ENCODE data around the gene PPP2R2C. TPM values are rescaled to one million over a fixed set of nuclear protein-coding genes. Genes with fewer than 3 reads are reported as not detected.

The PPP2R2C gene
- total RNA-seq, 2 experiments from 2014 or later = not detected

GRCh38 chr4:6339818-6340445, 132.5 kb downstream of the PPP2R2C start:
- ChIA-PET CTCF (interaction anchor here (1.6 to 9.9 kb wide), 3 partner anchors 8 to 207 kb away, joined by 3 to 78 read pairs (median 14); no protein-coding TSS in a partner anchor), POLR2A (no interaction called here)
- no peaks in the 10 kb centered on the region for H3K36me3 Mint-ChIP-seq
- no peaks in the 10 kb centered on the region for H3K9me3 Mint-ChIP-seq
- peaks cover 17% of the 10 kb centered on the region for H3K4me1 Mint-ChIP-seq (ENCODE audit: low read depth)
- H3K4me3 Mint-ChIP-seq = no peak overlapping the region
- intact Hi-C loops (cut with micrococcal nuclease) = no loop called here
- no peak overlapping the region for H3K27ac Mint-ChIP-seq
- no peak for DNase-seq
- H3K27me3 Mint-ChIP-seq = peaks cover 19% of the 10 kb centered on the region

- H3K27ac Mint-ChIP-seq = no peak overlapping the region
- peaks cover 17% of the 10 kb centered on the region for H3K4me1 Mint-ChIP-seq (ENCODE audit: low read depth)
- no peaks in the 10 kb centered on the region for H3K9me3 Mint-ChIP-seq
- ChIA-PET CTCF (interaction anchor here (3.2 kb wide), 1 partner anchor 12 kb away, joined by 14 read pairs; no protein-coding TSS in a partner anchor), POLR2A (no interaction called here)
- H3K4me3 Mint-ChIP-seq = no peak overlapping the region
- intact Hi-C loops (cut with micrococcal nuclease) = no loop called here
- H3K36me3 Mint-ChIP-seq = no peaks in the 10 kb centered on the region
- H3K27me3 Mint-ChIP-seq = peaks cover 22% of the 10 kb centered on the region
- DNase-seq = no peak
Measured at GRCh38 chr4:6338951-6339817, 133.2 kb downstream of the PPP2R2C start.

- ChIA-PET CTCF (interaction anchor here (3.2 kb wide), 1 partner anchor 11 kb away, joined by 14 read pairs; no protein-coding TSS in a partner anchor), POLR2A (no interaction called here)
- peaks cover 25% of the 10 kb centered on the region for H3K27me3 Mint-ChIP-seq
- no peak overlapping the region for H3K27ac Mint-ChIP-seq
- H3K9me3 Mint-ChIP-seq = no peaks in the 10 kb centered on the region
- intact Hi-C loops (cut with micrococcal nuclease) = no loop called here
- no peak overlapping the region for H3K4me3 Mint-ChIP-seq
- H3K4me1 Mint-ChIP-seq (ENCODE audit: low read depth) = peaks cover 17% of the 10 kb centered on the region
- H3K36me3 Mint-ChIP-seq = no peaks in the 10 kb centered on the region
- peak; percentile 39 for DNase-seq
Measured at GRCh38 chr4:6338175-6338950, 134.1 kb downstream of the PPP2R2C start.

- Mint-ChIP-seq H3K4me1 (ENCODE audit: low read depth) (peaks cover 17% of the 10 kb centered on the region), H3K4me3 (no peak overlapping the region), H3K36me3 (no peaks in the 10 kb centered on the region), H3K27ac (no peak overlapping the region), H3K27me3 (peaks cover 29% of the 10 kb centered on the region), H3K9me3 (no peaks in the 10 kb centered on the region)
- intact Hi-C loops (cut with micrococcal nuclease) = no loop called here
- ChIA-PET POLR2A (no interaction called here), CTCF (interaction anchor here (3.2 kb wide), 1 partner anchor 10 kb away, joined by 14 read pairs; no protein-coding TSS in a partner anchor)
- no peak for DNase-seq
Measured at GRCh38 chr4:6337331-6337935, 135.0 kb downstream of the PPP2R2C start.

GRCh38 chr4:6336166-6336565, 136.2 kb downstream of the PPP2R2C start:
- no peak overlapping the region for H3K27ac Mint-ChIP-seq
- DNase-seq = no peak
- no peaks in the 10 kb centered on the region for H3K36me3 Mint-ChIP-seq
- peaks cover 17% of the 10 kb centered on the region for H3K4me1 Mint-ChIP-seq (ENCODE audit: low read depth)
- no peaks in the 10 kb centered on the region for H3K9me3 Mint-ChIP-seq
- ChIA-PET POLR2A (no interaction called here), CTCF (interaction anchor here (0.7 to 9.8 kb wide), 2 partner anchors 9 to 337 kb away, joined by 3 to 104 read pairs; no protein-coding TSS in a partner anchor)
- intact Hi-C loops (cut with micrococcal nuclease) = no loop called here
- peaks cover 31% of the 10 kb centered on the region for H3K27me3 Mint-ChIP-seq
- H3K4me3 Mint-ChIP-seq = no peak overlapping the region

- DNase-seq = no peak
- intact Hi-C loops (cut with micrococcal nuclease) = no loop called here
- H3K27ac Mint-ChIP-seq = no peak overlapping the region
- ChIA-PET CTCF (interaction anchor here (1.5 to 15.2 kb wide), 4 partner anchors 10 to 336 kb away, joined by 5 to 505 read pairs (median 91); no protein-coding TSS in a partner anchor), POLR2A (no interaction called here)
- peaks cover 17% of the 10 kb centered on the region for H3K4me1 Mint-ChIP-seq (ENCODE audit: low read depth)
- H3K4me3 Mint-ChIP-seq = no peak overlapping the region
- no peaks in the 10 kb centered on the region for H3K9me3 Mint-ChIP-seq
- no peaks in the 10 kb centered on the region for H3K36me3 Mint-ChIP-seq
- H3K27me3 Mint-ChIP-seq = peaks cover 31% of the 10 kb centered on the region
Measured at GRCh38 chr4:6335040-6335590, 137.3 kb downstream of the PPP2R2C start.

GRCh38 chr4:6334203-6334887, 138.1 kb downstream of the PPP2R2C start:
- POLR2A ChIA-PET = no interaction called here
- H3K36me3 Mint-ChIP-seq = no peaks in the 10 kb centered on the region
- peaks cover 17% of the 10 kb centered on the region for H3K4me1 Mint-ChIP-seq (ENCODE audit: low read depth)
- no peak overlapping the region for H3K27ac Mint-ChIP-seq
- H3K9me3 Mint-ChIP-seq = no peaks in the 10 kb centered on the region
- H3K4me3 Mint-ChIP-seq = no peak overlapping the region
- CTCF ChIA-PET = interaction anchor here (1.0 to 15.2 kb wide), 7 partner anchors 9 to 336 kb away, joined by 3 to 505 read pairs (median 29); no protein-coding TSS in a partner anchor
- intact Hi-C loops (cut with micrococcal nuclease) = no loop called here
- H3K27me3 Mint-ChIP-seq = peaks cover 31% of the 10 kb centered on the region
- DNase-seq = no peak

GRCh38 chr4:6333301-6334202, 138.9 kb downstream of the PPP2R2C start:
- ChIA-PET POLR2A (no interaction called here), CTCF (interaction anchor here (0.8 to 15.2 kb wide), 10 partner anchors 9 to 335 kb away, joined by 3 to 505 read pairs (median 17); partner anchors contain the start of gene WFS1)
- peak; percentile 36 for DNase-seq
- H3K27me3 Mint-ChIP-seq = peaks cover 30% of the 10 kb centered on the region
- no peaks in the 10 kb centered on the region for H3K9me3 Mint-ChIP-seq
- intact Hi-C loops (cut with micrococcal nuclease) = no loop called here
- peaks cover 15% of the 10 kb centered on the region for H3K4me1 Mint-ChIP-seq (ENCODE audit: low read depth)
- no peak overlapping the region for H3K4me3 Mint-ChIP-seq
- no peaks in the 10 kb centered on the region for H3K36me3 Mint-ChIP-seq
- H3K27ac Mint-ChIP-seq = no peak overlapping the region

- peaks cover 30% of the 10 kb centered on the region for H3K27me3 Mint-ChIP-seq
- peaks cover 7% of the 10 kb centered on the region for H3K4me1 Mint-ChIP-seq (ENCODE audit: low read depth)
- H3K27ac Mint-ChIP-seq = no peak overlapping the region
- no peak overlapping the region for H3K4me3 Mint-ChIP-seq
- ChIA-PET CTCF (interaction anchor here (0.6 to 15.2 kb wide), 22 partner anchors 10 to 369 kb away, joined by 3 to 505 read pairs (median 4); partner anchors contain the start of genes MAN2B2 and WFS1), POLR2A (no interaction called here)
- intact Hi-C loops (cut with micrococcal nuclease) = no loop called here
- no peak for DNase-seq
- H3K36me3 Mint-ChIP-seq = no peaks in the 10 kb centered on the region
- no peaks in the 10 kb centered on the region for H3K9me3 Mint-ChIP-seq
Measured at GRCh38 chr4:6332669-6333050, 139.8 kb downstream of the PPP2R2C start.

GRCh38 chr4:6332042-6332668, 140.3 kb downstream of the PPP2R2C start:
- Mint-ChIP-seq H3K4me3 (no peak overlapping the region), H3K9me3 (no peaks in the 10 kb centered on the region), H3K36me3 (no peaks in the 10 kb centered on the region), H3K27me3 (peaks cover 28% of the 10 kb centered on the region), H3K4me1 (ENCODE audit: low read depth) (peaks cover 1% of the 10 kb centered on the region), H3K27ac (no peak overlapping the region)
- peak; percentile 39 for DNase-seq
- ChIA-PET CTCF (interaction anchor here (0.6 to 15.2 kb wide), 29 partner anchors 9 to 369 kb away, joined by 3 to 505 read pairs (median 3); partner anchors contain the start of genes JAKMIP1, MAN2B2 and WFS1), POLR2A (no interaction called here)
- intact Hi-C loops (cut with micrococcal nuclease) = no loop called here
